ENCODE measurements around the gene CD8B.

The CD8B gene

DNA sequence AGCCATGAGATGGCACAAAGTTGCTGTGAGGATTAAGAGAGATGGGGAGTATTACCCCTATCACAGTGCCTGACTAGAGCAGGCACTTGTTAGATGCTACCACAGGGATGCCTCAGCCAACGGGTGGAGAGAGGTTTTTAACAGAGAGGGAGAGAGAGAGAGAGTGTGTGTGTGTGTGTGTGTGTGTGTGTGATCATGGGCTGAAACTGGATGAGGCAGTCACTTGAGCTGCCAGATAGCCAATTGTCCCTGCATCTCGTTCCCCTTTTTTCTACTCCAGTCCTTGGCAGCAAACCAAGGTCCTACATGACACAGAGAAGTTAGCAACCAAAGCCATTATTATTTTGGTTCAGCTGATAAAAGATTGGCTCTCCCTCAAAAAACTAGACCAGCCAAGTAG lies 74.0 kb downstream of the CD8B start:
- TF ChIP-seq, protein P1, sequence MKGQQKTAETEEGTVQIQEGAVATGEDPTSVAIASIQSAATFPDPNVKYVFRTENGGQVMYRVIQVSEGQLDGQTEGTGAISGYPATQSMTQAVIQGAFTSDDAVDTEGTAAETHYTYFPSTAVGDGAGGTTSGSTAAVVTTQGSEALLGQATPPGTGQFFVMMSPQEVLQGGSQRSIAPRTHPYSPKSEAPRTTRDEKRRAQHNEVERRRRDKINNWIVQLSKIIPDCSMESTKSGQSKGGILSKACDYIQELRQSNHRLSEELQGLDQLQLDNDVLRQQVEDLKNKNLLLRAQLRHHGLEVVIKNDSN (IDR thresholded peaks at IDR 0.05): no peak
- TF ChIP-seq EGR1 (IDR thresholded peaks at IDR 0.05) (no peak), ZBTB7A (IDR thresholded peaks at IDR 0.05; ENCODE audit: low read depth) (no peak), YY1 (IDR thresholded peaks at IDR 0.05; ENCODE audit: low read depth) (no peak), FOXM1 (IDR thresholded peaks at IDR 0.05; ENCODE audit: borderline replicate concordance, low read depth) (no peak), CREB1 (IDR thresholded peaks at IDR 0.05; ENCODE audit: low read depth) (no peak), TCF12 (IDR thresholded peaks at IDR 0.05; ENCODE audit: low read depth) (no peak), EP300 (IDR thresholded peaks at IDR 0.05; ENCODE audit: borderline replicate concordance) (no peak), CEBPB (IDR thresholded peaks at IDR 0.05) (no peak), TEAD4 (IDR thresholded peaks at IDR 0.05) (no peak), NFIC (IDR thresholded peaks at IDR 0.05) (no peak), RAD21 (IDR thresholded peaks at IDR 0.05; ENCODE audit: low read depth) (no peak), TAF1 (IDR thresholded peaks at IDR 0.05; ENCODE audit: low read depth) (no peak)
- TF ChIP-seq, protein P2, sequence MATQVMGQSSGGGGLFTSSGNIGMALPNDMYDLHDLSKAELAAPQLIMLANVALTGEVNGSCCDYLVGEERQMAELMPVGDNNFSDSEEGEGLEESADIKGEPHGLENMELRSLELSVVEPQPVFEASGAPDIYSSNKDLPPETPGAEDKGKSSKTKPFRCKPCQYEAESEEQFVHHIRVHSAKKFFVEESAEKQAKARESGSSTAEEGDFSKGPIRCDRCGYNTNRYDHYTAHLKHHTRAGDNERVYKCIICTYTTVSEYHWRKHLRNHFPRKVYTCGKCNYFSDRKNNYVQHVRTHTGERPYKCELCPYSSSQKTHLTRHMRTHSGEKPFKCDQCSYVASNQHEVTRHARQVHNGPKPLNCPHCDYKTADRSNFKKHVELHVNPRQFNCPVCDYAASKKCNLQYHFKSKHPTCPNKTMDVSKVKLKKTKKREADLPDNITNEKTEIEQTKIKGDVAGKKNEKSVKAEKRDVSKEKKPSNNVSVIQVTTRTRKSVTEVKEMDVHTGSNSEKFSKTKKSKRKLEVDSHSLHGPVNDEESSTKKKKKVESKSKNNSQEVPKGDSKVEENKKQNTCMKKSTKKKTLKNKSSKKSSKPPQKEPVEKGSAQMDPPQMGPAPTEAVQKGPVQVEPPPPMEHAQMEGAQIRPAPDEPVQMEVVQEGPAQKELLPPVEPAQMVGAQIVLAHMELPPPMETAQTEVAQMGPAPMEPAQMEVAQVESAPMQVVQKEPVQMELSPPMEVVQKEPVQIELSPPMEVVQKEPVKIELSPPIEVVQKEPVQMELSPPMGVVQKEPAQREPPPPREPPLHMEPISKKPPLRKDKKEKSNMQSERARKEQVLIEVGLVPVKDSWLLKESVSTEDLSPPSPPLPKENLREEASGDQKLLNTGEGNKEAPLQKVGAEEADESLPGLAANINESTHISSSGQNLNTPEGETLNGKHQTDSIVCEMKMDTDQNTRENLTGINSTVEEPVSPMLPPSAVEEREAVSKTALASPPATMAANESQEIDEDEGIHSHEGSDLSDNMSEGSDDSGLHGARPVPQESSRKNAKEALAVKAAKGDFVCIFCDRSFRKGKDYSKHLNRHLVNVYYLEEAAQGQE (IDR thresholded peaks at IDR 0.05; ENCODE audit: low read depth): no peak
- TF ChIP-seq, protein P3, sequence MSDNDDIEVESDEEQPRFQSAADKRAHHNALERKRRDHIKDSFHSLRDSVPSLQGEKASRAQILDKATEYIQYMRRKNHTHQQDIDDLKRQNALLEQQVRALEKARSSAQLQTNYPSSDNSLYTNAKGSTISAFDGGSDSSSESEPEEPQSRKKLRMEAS (IDR thresholded peaks at IDR 0.05): no peak

DNA sequence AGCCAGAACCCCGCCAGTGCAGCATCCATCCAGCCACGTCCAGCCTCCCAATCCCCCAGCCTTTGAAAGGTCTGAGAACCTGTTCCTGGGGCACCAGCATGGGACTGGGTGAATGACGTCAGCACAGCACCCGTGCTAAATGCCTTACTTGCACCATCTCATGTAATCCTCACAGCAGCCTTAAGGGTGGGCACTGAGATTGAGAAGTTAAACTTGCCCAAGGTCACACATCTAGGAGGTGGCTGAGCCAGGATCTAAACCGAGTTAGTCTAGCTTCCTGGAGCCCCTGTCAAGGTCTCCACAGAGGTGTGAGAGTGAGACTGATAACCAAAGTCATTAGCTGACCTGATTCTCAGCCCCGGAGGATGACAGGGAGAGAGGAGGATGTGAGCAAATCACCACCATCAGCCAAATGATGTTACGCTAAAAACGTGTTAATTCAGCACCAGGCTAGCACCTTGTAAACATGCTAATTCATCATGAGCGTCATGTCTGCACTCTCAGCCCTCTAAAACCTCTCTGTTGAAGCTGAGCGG lies 75.6 kb downstream of the CD8B start:
- TF ChIP-seq YY1 (IDR thresholded peaks at IDR 0.05; ENCODE audit: low read depth) (no peak), FOXM1 (IDR thresholded peaks at IDR 0.05; ENCODE audit: borderline replicate concordance, low read depth) (no peak), ZBTB7A (IDR thresholded peaks at IDR 0.05; ENCODE audit: low read depth) (no peak), TEAD4 (IDR thresholded peaks at IDR 0.05) (no peak), NFIC (IDR thresholded peaks at IDR 0.05) (no peak), EGR1 (IDR thresholded peaks at IDR 0.05) (no peak), EP300 (IDR thresholded peaks at IDR 0.05; ENCODE audit: borderline replicate concordance) (no peak), RAD21 (IDR thresholded peaks at IDR 0.05; ENCODE audit: low read depth) (no peak), TAF1 (IDR thresholded peaks at IDR 0.05; ENCODE audit: low read depth) (no peak), CREB1 (IDR thresholded peaks at IDR 0.05; ENCODE audit: low read depth) (no peak), CEBPB (IDR thresholded peaks at IDR 0.05) (no peak)
- TF ChIP-seq, protein P1 (IDR thresholded peaks at IDR 0.05): no peak
- TF ChIP-seq, protein P3 (IDR thresholded peaks at IDR 0.05): no peak
- TF ChIP-seq, protein P2 (IDR thresholded peaks at IDR 0.05; ENCODE audit: low read depth): no peak

DNA sequence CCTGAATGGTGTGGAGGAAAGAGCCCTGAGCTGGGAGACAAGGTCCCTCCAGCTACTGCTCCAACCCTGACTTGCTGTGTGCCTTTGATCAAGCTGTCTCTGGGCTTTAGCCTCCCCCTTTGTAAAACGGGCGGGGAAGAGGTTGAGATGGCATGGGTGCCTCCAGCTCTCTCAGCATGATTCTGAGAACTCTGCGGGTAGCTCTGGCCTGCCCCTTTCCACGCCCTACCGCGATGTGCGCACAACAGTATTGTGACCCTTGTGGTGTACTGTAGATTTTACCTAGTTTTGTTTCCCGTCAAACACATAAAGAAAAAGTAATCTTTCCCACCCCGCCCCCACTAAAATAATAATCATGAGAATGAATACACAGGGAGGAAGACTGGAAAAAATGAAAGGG lies 76.2 kb downstream of the CD8B start:
- TF ChIP-seq ZBTB7A (IDR thresholded peaks at IDR 0.05; ENCODE audit: low read depth): no peak
- no peak for TF ChIP-seq YY1 (IDR thresholded peaks at IDR 0.05; ENCODE audit: low read depth)
- TF ChIP-seq, protein P3 (IDR thresholded peaks at IDR 0.05): no peak
- TF ChIP-seq TEAD4 (IDR thresholded peaks at IDR 0.05): no peak

DNA sequence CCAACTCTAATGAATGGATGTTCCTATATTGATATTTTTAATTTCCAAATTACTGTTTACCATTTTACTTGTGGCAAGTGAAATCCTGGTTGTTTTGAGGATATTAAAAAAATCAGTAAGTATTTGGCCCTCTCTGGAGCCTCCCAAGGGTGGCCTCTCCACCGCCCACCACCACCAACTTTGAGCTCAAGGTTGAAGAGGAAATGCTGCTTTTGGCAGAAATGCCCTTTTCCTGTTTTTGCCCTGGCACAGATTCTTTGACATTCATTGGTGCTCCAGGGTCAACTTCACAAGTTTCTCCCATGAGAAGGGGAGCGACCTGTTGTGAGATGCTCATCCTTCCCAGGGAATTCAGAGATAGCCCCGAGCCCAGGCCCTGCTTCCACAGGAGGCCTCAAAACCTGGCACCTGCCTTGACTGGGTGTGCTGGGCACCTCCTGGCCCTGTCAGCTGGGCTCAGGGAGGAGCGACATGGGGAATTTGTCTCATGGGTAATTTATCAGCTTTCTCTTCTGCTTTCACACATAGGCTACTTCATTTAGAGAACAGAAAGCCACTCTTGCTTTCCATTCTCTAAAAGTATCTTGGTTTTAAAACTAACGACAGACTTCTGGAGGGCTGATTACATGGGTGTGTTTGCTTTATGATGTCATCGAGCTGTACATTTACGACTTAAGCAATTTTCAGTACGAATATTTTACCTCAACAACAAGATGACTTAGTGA lies 77.9 kb downstream of the CD8B start:
- no peak for TF ChIP-seq RAD21 (IDR thresholded peaks at IDR 0.05; ENCODE audit: low read depth)
- TF ChIP-seq, protein P2 (IDR thresholded peaks at IDR 0.05; ENCODE audit: low read depth): no peak
- TF ChIP-seq, protein P1 (IDR thresholded peaks at IDR 0.05): no peak
- no peak for TF ChIP-seq TEAD4 (IDR thresholded peaks at IDR 0.05)
- TF ChIP-seq CEBPB (IDR thresholded peaks at IDR 0.05): no peak
- no peak for TF ChIP-seq TAF1 (IDR thresholded peaks at IDR 0.05; ENCODE audit: low read depth)
- TF ChIP-seq FOXM1 (IDR thresholded peaks at IDR 0.05; ENCODE audit: borderline replicate concordance, low read depth): no peak
- no peak for TF ChIP-seq NFIC (IDR thresholded peaks at IDR 0.05)
- no peak for TF ChIP-seq CREB1 (IDR thresholded peaks at IDR 0.05; ENCODE audit: low read depth)
- TF ChIP-seq TCF12 (IDR thresholded peaks at IDR 0.05; ENCODE audit: low read depth): no peak
- TF ChIP-seq, protein P3 (IDR thresholded peaks at IDR 0.05): no peak
